Glutamatergic neuron (in vitro differentiated cells): ENCODE measurements around the gene SAMD4A. TPM values are rescaled to one million over a fixed set of nuclear protein-coding genes. Genes with fewer than 3 reads are reported as not detected.

Source experiments
- DNase-seq: peaks from one replicate; pipeline ENCODE4 v3.0.0; 2022
- H3K27ac Mint-ChIP-seq: one replicate; pipeline ENCODE4 v1.8.0; 2020; ENCODE audit warnings: mild to moderate bottlenecking, mixed read lengths, inconsistent platforms; ENCODE audit not compliant: unreplicated experiment
- H3K27me3 Mint-ChIP-seq: one replicate; pipeline ENCODE4 v1.8.0; 2020; ENCODE audit warnings: mild to moderate bottlenecking, moderate library complexity, mixed read lengths, inconsistent platforms; ENCODE audit not compliant: unreplicated experiment
- H3K36me3 Mint-ChIP-seq: one replicate; pipeline ENCODE4 v1.8.0; 2020; ENCODE audit warnings: mild to moderate bottlenecking, mixed read lengths, inconsistent platforms; ENCODE audit not compliant: unreplicated experiment
- H3K4me1 Mint-ChIP-seq: one replicate; pipeline ENCODE4 v1.8.0; 2020; ENCODE audit warnings: mild to moderate bottlenecking, low read depth, mixed read lengths, inconsistent platforms; ENCODE audit not compliant: unreplicated experiment
- H3K4me3 Mint-ChIP-seq: one replicate; pipeline ENCODE4 v1.8.0; 2020; ENCODE audit warnings: mild to moderate bottlenecking, mixed read lengths, inconsistent platforms; ENCODE audit not compliant: unreplicated experiment
- H3K9me3 Mint-ChIP-seq: one replicate; pipeline ENCODE4 v1.8.0; 2020; ENCODE audit warnings: mild to moderate bottlenecking, moderate library complexity, mixed read lengths, inconsistent platforms; ENCODE audit not compliant: unreplicated experiment
- CTCF ChIP-seq: fragments of 200-600 bp; sonication (generic); IDR thresholded peaks from one replicate; pipeline ENCODE4 v1.5.0; 2021; ENCODE audit not compliant: partially characterized antibody, unreplicated experiment
- total RNA-seq: library from RNA; stranded (reverse); fragmentation: NEBNext Ultra II Directional; extraction: Animal tissue kit (Norgen Biotek cat#: 25700); gene quantifications from one replicate; pipeline ENCODE4 v1.2.1, GENCODE V29; 2021; ENCODE audit not compliant: unreplicated experiment

Gene SAMD4A
- total RNA-seq, 1 donor from 2014 or later = 0.56 TPM

- no peak for DNase-seq
These were observed 75.2 kb downstream of the SAMD4A start for GRCh38 chr14:54642121-54642520.

GRCh38 chr14:54642801-54643695 is 76.1 kb downstream of the SAMD4A start:
- TF ChIP-seq CTCF = no peak
- no peak for DNase-seq
- Mint-ChIP-seq H3K27me3 (no peaks in the 10 kb centered on the region), H3K36me3 (no peaks in the 10 kb centered on the region), H3K4me1 (peaks cover 10% of the 10 kb centered on the region), H3K27ac (no peak overlapping the region), H3K9me3 (no peaks in the 10 kb centered on the region), H3K4me3 (no peak overlapping the region)

More at GRCh38 chr14:54642121-54642520, 75.2 kb downstream of the SAMD4A start:
- Mint-ChIP-seq H3K27me3 (no peaks in the 10 kb centered on the region), H3K9me3 (no peaks in the 10 kb centered on the region), H3K4me1 (peaks cover 13% of the 10 kb centered on the region), H3K4me3 (no peak overlapping the region), H3K36me3 (no peaks in the 10 kb centered on the region), H3K27ac (no peak overlapping the region)
- no peak for TF ChIP-seq CTCF

GRCh38 chr14:54643696-54644176 is 76.8 kb downstream of the SAMD4A start:
- Mint-ChIP-seq H3K9me3 (no peaks in the 10 kb centered on the region), H3K36me3 (no peaks in the 10 kb centered on the region), H3K27me3 (no peaks in the 10 kb centered on the region), H3K4me1 (peaks cover 6% of the 10 kb centered on the region), H3K27ac (no peak overlapping the region), H3K4me3 (no peak overlapping the region)
- no peak for DNase-seq
- no peak for TF ChIP-seq CTCF

GRCh38 chr14:54645639-54646038 is 78.7 kb downstream of the SAMD4A start:
- Mint-ChIP-seq H3K4me3 (no peak overlapping the region), H3K9me3 (no peaks in the 10 kb centered on the region), H3K4me1 (no peaks in the 10 kb centered on the region), H3K27me3 (no peaks in the 10 kb centered on the region), H3K27ac (no peak overlapping the region), H3K36me3 (no peaks in the 10 kb centered on the region)
- TF ChIP-seq CTCF = no peak
- no peak for DNase-seq

GRCh38 chr14:54646626-54647025 is 79.7 kb downstream of the SAMD4A start:
- no peak for TF ChIP-seq CTCF
- no peak for DNase-seq
- no peaks in the 10 kb centered on the region for H3K9me3 Mint-ChIP-seq
- H3K4me3 Mint-ChIP-seq = no peak overlapping the region
- no peak overlapping the region for H3K27ac Mint-ChIP-seq
- H3K4me1 Mint-ChIP-seq = no peaks in the 10 kb centered on the region
- H3K27me3 Mint-ChIP-seq = no peaks in the 10 kb centered on the region
- H3K36me3 Mint-ChIP-seq = no peaks in the 10 kb centered on the region
